Mesodermal cell (in vitro differentiated cells): ENCODE results near the gene CAPRIN2.

ENCODE experiments used
- H3K27ac ChIP-seq: 2 replicates; pipeline ENCODE4 v1.7.0; 2013; ENCODE audit warnings: mild to moderate bottlenecking, low read depth, low read length, moderate library complexity; ENCODE audit not compliant: severe bottlenecking
- H3K36me3 ChIP-seq: 2 replicates; pipeline ENCODE4 v1.7.1; 2013; ENCODE audit warnings: mild to moderate bottlenecking, low read length, moderate library complexity; ENCODE audit not compliant: control insufficient read depth, insufficient read depth
- H3K4me1 ChIP-seq: one replicate; pipeline ENCODE4 v1.7.1; 2013; ENCODE audit warnings: mild to moderate bottlenecking, low read length; ENCODE audit not compliant: insufficient read depth, control insufficient read depth, poor library complexity, severe bottlenecking
- H3K4me3 ChIP-seq: 2 replicates; pipeline ENCODE4 v1.7.0; 2013; ENCODE audit warnings: low read length, control low read depth, mild to moderate bottlenecking; ENCODE audit not compliant: insufficient read depth, poor library complexity, severe bottlenecking; ENCODE audit errors: extremely low read depth
- H3K9me3 ChIP-seq: 2 replicates; pipeline ENCODE4 v1.7.1; 2013; ENCODE audit warnings: mild to moderate bottlenecking, low read length, moderate library complexity; ENCODE audit not compliant: control insufficient read depth
- WGBS, 2 experiments: methylation state at CpG; one replicate each; pipeline ENCODE4 v1.1.5; 2013; ENCODE audit warnings: missing lambda C conversion rate in 2 of 2; ENCODE audit not compliant: insufficient coverage in 2 of 2; 5-methylcytosine and 5-hydroxymethylcytosine counted together

The CAPRIN2 gene

DNA sequence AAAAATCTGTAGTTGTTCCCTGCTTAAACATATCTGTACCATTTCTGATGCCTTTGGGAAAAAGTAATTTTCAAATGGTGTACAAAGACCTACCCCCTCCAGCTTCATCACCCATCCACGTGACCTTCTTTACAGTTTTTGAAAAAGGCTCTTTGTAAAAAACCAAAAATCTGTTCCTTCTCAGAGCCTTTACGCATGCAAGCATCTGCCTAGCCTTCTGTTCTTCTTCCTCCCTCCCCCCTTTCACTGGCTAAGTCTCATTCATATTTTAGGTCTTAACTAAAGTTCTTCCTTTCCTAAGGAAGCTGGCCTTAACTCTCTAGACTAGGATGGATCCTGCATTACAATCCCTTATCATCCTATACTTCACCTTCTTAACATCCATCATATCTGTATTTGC, 10.4 kb downstream of the CAPRIN2 start:
- Histone ChIP-seq H3K9me3 (no peaks in the 10 kb centered on the region), H3K4me3 (no peak overlapping the region), H3K27ac (no peak overlapping the region), H3K4me1 (no peaks in the 10 kb centered on the region), H3K36me3 (peaks cover 54% of the 10 kb centered on the region)
- 70 to 100% methylated on average over 2 of the region's 2 CpGs for WGBS, 2 experiments

DNA sequence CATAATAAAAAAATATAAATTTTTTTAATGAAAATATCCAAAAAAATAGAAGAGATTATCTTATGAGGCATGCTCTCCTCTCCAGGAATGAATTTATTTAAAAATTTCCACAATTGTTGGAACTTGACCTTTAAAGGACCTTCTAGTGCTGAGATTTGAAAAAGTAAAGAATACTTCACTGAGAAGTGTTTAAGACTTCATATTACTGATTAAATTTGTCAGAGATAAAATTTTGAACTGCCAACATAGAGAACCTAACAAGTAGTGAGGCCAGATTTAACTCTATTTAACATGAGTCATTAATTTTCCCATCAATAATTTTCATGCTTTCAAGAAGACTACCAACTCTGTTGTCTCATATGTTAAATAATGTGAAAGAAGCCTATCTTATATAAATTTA, 14.5 kb downstream of the CAPRIN2 start:
- no peaks in the 10 kb centered on the region for H3K4me1 ChIP-seq
- no peaks in the 10 kb centered on the region for H3K9me3 ChIP-seq
- H3K27ac ChIP-seq = no peak overlapping the region
- peaks cover 56% of the 10 kb centered on the region for H3K36me3 ChIP-seq
- H3K4me3 ChIP-seq = no peak overlapping the region

DNA sequence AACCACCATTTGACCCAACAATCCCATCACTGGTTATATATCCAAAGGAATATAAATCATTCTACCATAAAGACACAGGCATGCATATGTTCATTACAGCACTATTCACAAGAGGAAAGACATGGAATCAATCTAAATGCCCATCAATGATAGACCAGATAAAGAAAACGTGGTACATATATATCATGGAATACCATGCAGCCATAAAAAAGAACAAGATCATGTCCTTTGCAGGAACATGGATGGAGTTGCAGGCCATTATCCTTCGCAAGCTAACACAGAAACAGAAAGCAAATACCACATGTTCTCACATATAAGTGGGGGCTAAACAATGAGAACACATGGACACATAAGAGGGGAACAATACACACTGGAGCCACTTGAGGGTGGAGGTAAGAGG, 15.7 kb downstream of the CAPRIN2 start:
- no peaks in the 10 kb centered on the region for H3K4me1 ChIP-seq
- H3K4me3 ChIP-seq = no peak overlapping the region
- 100% methylated on average over 1 of the region's 2 CpGs; no CpG with 5 or more reads in 1 of the 2 experiments for WGBS, 2 experiments
- H3K36me3 ChIP-seq = peaks cover 63% of the 10 kb centered on the region
- no peak overlapping the region for H3K27ac ChIP-seq
- no peaks in the 10 kb centered on the region for H3K9me3 ChIP-seq

DNA sequence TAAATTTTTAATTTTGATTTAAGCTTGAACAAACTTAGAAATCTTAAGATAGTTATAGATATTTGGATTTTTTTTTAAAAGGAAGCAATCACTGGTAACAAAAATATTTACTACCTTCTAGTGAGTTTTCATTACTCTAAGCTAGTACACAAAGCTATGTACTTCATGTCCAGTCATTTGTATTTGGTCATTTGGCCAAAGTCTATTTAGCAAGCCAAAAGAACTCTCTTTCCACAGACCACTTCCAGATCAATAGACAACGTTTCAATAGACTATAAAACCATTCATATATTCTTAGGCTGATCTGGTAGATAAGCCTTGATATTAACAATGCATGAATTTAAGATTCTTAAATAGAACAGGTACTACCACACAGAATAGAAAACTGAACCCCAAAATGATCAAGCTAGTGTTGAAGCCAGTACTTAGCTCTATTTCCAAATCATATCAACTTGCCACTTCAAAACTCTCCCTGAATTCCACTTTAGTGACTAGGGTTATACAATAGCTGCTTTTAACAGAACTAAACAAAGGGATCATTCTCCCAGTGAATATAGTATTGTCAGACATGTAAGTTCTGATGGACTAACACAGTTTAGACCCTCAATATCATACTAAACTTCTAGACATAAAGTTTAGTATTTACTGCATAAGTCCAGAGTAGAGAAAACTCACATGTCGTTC, 21.7 kb downstream of the CAPRIN2 start:
- H3K36me3 ChIP-seq = peaks cover 72% of the 10 kb centered on the region
- no CpG with 5 or more reads among the region's 2 CpGs for WGBS, 2 experiments

DNA sequence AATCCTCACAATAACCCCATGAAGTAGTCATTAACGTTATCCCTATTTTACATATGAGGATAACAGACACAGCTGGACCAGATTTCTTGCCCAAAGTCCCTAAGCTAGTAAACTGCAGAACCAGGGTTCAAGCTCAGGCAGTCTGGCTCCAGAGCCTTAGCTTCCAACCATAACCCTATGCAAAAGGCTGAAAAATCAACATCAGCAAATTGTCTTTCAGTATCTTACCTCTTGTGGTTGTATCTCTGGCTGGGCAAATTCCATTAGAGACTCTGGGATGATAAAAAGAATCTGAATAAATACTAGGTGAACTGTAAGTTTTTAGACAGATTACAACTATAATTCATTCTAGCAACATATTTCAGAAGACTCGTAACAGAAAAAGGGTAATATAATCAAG, 24.7 kb downstream of the CAPRIN2 start:
- H3K36me3 ChIP-seq = peaks cover 52% of the 10 kb centered on the region
- 83% methylated on average over 1 of the region's 2 CpGs; no CpG with 5 or more reads in 1 of the 2 experiments for WGBS, 2 experiments

More for the DNA sequence above, 21.7 kb downstream of the CAPRIN2 start:
- no peaks in the 10 kb centered on the region for H3K9me3 ChIP-seq
- H3K27ac ChIP-seq = no peak overlapping the region
- no peaks in the 10 kb centered on the region for H3K4me1 ChIP-seq
- H3K4me3 ChIP-seq = no peak overlapping the region

DNA sequence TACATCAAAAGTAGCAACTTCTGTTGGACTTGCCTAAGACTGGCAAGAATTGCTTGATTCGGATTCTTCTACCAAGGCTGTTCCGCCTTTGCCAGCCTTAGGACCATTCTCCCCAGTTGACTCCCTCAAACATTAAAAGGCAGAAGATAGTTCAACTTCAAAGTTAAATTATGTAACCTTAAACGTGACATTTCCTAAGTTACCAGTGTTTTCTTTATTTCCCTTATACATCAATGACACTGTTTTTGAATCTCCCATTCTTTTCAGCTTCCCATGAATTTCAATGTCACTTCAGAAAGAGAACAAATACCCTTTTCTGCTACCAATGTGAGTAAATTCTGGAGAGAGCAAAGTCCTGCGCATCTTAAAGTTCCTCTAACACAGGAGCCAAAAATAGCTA, 25.2 kb downstream of the CAPRIN2 start:
- Histone ChIP-seq H3K9me3 (no peaks in the 10 kb centered on the region), H3K36me3 (peaks cover 52% of the 10 kb centered on the region), H3K4me3 (no peak overlapping the region), H3K4me1 (peaks cover 3% of the 10 kb centered on the region), H3K27ac (no peak overlapping the region)
- 92 to 100% methylated on average over 4 of the region's 4 CpGs for WGBS, 2 experiments

More for the DNA sequence above, 24.7 kb downstream of the CAPRIN2 start:
- Histone ChIP-seq H3K9me3 (no peaks in the 10 kb centered on the region), H3K4me1 (peaks cover 3% of the 10 kb centered on the region), H3K4me3 (no peak overlapping the region), H3K27ac (no peak overlapping the region)

DNA sequence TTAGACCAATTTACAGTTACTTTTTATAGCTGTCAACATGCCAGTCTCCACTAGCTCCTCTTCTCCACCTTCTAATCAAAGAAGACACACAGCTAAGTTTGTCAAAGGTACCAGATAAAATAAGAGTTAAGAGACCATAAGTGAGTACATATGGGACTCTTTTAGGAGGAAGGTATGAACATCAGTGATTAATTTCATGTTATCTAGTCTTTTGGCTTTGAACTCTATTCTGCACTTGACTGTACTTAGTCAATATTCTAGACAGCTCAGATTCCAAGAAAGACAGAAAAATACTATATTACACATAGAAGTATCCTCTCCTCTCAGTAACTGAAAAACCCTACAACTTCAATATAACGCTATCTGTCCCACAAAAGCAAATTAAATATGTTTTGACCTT, 28.1 kb downstream of the CAPRIN2 start:
- 100% methylated on average over 1 of the region's 1 CpG; no CpG with 5 or more reads in 1 of the 2 experiments for WGBS, 2 experiments
- no peaks in the 10 kb centered on the region for H3K9me3 ChIP-seq
- H3K36me3 ChIP-seq = peaks cover 68% of the 10 kb centered on the region
- no peak overlapping the region for H3K27ac ChIP-seq
- peaks cover 3% of the 10 kb centered on the region for H3K4me1 ChIP-seq
- no peak overlapping the region for H3K4me3 ChIP-seq

DNA sequence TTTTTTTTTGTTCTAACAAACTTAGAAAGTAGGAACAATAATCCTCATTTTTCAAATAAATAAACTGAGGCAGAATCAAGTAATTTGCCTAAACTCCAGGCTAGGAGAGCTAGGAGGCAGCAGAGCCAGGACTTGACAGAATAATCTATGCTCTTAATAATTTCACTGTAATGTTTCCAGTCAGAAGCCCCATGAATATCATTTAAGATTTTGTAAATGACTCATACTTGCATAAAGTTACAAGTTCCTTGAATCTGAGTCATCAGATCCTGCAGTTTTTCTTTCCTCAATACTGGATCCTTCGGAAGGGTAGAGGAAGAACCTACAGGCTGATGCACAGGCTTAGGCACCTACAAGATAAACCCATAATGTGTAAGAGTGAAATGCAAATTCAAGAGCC, 29.0 kb downstream of the CAPRIN2 start:
- Histone ChIP-seq H3K9me3 (no peaks in the 10 kb centered on the region), H3K36me3 (peaks cover 74% of the 10 kb centered on the region), H3K4me3 (no peak overlapping the region), H3K27ac (no peak overlapping the region), H3K4me1 (peaks cover 3% of the 10 kb centered on the region)
- WGBS, 2 experiments = no CpG with 5 or more reads among the region's 1 CpG

DNA sequence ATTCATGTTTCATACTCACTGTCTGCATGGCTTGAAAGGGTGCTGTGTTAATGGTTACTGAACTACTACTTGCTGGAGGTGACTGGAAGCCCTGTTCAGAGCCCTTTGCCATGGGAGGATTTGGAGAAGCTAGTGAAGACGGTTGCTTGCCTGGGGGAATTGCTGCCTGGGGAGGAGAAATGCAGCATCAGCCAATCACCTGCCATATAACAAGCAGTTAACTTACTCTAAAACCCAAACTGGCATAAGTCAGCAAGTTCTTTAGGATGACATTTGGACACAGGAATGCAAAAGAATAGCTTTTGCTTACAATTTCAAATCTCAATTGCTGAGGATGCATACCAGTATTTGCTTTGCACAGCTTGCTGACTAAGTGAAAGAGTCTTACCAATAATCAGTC, 35.7 kb downstream of the CAPRIN2 start:
- no CpG with 5 or more reads among the region's 1 CpG for WGBS, 2 experiments
- Histone ChIP-seq H3K36me3 (peaks cover 89% of the 10 kb centered on the region), H3K27ac (no peak overlapping the region), H3K9me3 (no peaks in the 10 kb centered on the region), H3K4me3 (no peak overlapping the region), H3K4me1 (no peaks in the 10 kb centered on the region)

DNA sequence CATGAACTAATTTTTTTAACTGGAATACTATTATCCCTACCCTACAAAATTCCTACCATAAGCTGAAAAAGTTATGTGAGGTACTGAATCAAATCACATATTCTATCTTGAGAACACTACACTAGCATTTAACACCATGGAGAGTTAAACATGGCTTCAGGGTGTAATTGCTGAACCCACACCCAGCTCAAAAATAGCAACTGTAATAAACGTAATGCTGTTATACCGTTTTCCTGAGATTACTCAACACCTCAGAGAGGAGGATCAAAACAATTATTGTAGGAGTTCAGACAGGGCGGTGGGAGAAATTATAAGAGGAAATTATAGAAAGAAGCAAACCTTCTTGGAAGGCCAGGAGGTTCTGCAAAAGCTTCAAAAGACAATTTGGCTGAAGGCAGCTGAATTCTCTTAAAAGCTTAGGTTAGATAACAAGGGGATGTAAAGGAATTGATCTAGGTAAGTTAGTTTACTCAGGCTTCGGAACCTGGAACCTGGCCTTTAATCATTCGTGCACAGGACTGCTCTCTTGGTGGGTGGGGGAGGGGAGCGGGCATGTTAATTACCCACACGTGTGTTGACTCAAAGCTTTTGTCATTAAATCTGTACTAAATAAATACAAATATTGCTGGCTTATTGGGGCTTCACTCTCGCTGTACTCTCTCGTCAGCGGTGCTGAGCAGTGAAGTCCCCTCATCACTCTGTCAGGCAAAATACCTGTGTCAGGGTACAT, 47.0 kb downstream of the CAPRIN2 start:
- Histone ChIP-seq H3K4me3 (no peak overlapping the region), H3K36me3 (peaks cover 49% of the 10 kb centered on the region), H3K4me1 (no peaks in the 10 kb centered on the region), H3K9me3 (no peaks in the 10 kb centered on the region), H3K27ac (no peak overlapping the region)
- WGBS, 2 experiments = 87 to 100% methylated on average over 4 to 5 of the region's 10 CpGs

DNA sequence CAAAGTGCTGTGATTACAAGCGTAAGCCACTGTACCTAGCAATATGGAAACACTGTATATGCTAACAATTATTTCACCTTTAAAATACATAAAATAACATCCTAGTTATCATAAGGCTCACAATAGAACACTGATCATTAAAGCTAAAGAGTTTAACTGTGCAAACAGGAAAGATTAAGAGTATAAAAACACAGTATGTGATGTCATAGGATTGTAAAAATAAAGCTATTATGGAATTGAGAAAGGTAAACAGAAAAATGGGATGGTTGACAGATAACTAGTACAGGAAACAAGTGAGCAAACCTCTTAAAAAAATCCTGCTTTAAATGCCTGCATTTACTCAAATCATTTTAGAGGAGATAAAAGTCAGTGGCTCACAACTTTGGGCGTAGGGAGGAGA, 48.3 kb downstream of the CAPRIN2 start:
- peaks cover 41% of the 10 kb centered on the region for H3K36me3 ChIP-seq
- H3K4me1 ChIP-seq = no peaks in the 10 kb centered on the region
- H3K4me3 ChIP-seq = no peak overlapping the region
- no peak overlapping the region for H3K27ac ChIP-seq
- H3K9me3 ChIP-seq = no peaks in the 10 kb centered on the region
- 100% methylated on average over 1 of the region's 2 CpGs; no CpG with 5 or more reads in 1 of the 2 experiments for WGBS, 2 experiments
